NK-92 (cell line): ENCODE results near the gene GPR158.

Experiments used
- DNase-seq: peaks from one replicate; lab custom pipeline; 2025; ENCODE audit not compliant: unreplicated experiment; lab: John Stamatoyannopoulos, UW

GPR158 gene

DNA sequence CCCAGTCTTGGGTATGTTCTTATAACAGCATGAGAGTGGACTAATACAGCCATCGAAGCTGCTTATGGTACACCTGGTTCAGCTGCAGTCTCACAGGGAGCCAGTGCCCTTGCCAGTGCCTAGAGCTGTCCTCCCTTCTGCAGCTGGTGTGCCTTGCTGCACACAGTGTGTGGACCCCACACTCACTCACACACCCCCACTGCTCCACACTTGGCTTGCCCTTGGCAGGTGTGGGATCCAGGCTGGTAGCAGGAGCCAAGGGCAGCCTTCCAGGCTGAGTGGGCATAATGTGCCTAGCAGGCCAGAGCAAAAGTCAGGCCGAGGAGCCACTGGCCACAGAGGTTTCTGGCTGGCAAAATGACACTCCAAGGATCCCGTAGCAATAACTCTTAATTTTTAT is 217.3 kb downstream of the GPR158 start:
- DNase-seq = no peak

DNA sequence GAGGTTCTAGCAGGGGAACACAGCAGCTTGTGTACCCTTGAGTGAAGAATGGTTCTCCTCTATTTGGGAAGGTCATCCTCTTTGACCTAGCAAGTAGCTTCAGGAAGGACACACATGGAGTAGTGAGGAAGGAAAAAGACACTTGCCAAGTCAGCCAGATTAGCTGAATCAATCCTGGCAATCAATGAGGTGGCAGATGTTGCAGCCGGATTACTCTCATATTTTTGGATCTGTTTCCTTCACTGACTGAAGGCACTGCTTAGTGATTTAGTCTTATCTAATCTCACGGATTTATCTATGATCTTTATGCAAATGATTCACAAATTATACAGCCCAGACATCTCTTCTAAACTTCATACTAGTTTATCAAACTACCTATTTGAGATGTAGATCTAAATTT is 218.8 kb downstream of the GPR158 start:
- DNase-seq = no peak

DNA sequence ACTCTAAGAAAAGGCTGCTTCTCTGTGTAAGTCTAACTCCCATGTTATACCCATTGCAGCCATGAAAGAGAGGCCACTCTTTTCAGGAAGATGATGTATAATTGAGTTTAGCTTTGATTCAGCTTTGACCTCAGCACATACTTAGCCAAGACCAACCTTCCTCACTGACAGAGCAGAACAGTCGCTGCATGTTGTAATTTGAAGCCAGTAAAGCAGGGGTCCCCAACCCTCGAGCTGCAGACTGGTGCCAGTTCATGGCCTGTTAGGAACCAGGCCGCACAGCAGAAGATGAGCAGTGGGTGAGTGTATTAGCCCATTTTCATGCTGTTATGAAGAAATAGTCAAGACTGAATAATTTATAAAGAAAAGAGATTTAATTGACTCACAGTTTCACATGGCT is 223.9 kb downstream of the GPR158 start:
- no peak for DNase-seq

DNA sequence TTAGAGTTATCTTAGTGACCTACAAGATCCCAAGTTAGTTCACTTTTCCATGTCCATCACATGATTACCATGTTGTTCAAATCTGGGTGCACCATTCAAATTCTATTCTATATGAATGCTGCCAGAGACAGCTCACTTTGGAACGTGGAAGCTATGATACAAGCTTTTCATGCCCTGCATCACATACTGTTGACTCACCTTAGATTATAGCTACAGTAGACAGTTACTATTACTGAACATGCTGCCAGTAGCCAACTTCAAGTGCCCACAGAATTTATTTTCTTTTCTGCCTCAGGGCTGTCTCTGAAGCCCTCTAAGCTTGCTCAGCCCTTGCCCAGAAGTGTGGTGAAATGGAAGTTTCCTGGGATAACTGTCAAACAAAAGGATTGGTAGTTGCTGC is 231.1 kb downstream of the GPR158 start:
- DNase-seq = no peak

DNA sequence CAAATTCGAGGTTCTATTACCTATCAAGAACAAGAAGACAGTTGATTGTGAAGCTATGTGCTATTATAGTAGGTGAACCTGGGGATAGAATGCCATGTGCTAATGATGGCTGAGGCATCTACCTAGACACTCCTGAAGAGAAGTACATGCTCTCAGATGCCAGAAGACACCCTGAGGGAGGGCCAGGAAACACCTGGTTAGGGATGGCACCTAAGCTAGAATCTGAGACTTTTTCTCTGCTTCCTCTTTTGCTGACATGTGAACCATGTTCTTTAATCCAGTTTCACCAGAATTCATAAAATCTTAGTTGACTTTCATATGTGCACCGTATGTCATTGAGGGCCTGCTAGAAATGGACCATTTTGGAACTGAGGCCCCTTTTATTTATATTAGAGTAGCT is 242.8 kb downstream of the GPR158 start:
- DNase-seq = no peak

DNA sequence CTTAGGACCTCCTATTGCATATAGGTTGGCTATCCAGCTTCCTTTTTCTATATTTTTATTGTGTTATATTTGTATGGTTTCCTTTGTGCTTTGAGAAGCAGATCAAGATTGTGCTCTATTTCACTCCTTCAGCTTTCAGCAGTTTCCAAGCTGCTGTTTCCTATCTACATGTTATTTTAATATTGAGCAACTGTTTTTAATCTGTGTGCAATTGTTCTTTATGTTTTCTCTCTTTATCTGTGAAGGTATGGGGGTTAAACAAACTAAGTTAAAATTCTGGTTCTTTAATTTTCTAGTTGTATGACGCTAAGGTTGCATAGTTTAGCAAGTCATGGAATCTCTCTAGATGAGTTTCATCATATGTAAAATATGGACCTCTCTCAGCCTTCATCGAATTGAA is 251.0 kb downstream of the GPR158 start:
- no peak for DNase-seq

DNA sequence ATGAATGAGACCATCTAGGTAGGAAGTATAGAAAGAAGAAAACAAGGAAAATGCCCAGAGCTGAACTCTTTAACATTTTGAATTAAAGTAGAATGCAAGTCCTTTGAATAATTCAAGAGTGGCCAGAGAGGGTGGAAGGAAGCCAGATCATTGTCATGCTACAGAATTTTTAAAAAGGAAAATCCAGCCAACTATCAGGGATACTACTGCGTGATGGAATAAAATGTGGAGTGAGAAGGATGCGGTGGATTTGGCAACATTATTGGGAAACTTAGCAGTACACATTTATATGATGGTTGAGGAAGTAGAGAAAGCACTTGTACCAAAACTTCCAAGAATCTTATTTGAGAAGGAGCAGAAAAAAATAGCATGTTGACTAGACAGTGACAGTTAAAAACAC is 261.6 kb downstream of the GPR158 start:
- no peak for DNase-seq

DNA sequence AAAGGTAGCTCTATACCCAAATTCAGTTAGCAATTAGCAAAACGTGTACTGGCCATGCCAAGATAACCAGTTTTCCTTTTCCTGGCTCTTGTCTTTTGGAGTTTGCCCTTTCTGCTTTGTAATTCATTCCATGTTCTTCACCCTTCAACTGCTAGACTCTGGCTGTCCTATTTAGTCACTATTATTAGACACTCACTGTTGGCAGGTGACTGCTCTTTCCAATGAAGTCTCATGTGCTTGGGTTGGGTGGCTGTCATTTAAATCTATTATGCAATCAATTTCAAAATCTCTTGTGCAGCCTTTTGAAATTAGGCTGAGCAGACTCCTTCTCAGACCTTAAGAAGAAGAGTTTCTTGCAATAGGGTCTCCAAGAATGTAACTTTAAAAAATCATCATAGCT is 266.5 kb downstream of the GPR158 start:
- no peak for DNase-seq

DNA sequence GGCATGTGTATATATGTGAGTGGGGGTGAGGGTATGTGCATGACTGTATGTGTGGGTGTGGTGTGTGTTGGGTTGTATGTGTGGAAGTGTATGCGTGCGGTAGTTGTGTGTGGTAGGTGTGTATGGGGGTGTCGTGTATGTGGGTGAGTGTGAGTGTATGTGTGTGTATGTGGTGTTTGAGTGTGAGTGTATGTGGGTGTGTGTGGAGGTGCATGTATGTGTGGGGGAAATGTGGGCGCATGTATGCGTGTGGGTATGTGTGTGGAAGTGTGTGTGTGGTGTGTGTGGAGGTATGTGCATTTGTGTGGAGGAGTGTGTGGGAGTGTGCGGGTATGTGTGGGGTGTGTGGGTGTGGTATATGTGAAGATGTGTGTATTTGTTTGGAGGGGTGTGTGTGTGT is 269.5 kb downstream of the GPR158 start:
- no peak for DNase-seq

DNA sequence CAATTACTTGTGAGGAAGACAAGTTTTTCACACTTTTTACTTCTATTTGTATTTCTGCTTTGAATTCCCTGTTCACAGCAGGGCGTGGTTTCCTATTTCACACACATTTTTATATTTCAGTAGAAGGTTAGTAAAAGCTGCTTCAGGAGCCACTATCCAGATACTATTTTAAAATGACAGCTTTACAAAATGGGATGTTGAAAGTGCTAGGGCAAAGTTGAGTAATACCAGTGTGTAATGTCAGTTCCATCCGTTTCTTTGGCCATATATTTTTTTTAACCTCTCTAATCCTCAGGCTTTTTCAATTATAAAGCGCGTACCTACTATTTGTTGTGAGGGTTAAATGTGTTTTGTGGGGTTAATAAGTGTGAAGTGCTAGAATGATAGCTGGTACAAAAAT is 276.6 kb downstream of the GPR158 start:
- DNase-seq = no peak

DNA sequence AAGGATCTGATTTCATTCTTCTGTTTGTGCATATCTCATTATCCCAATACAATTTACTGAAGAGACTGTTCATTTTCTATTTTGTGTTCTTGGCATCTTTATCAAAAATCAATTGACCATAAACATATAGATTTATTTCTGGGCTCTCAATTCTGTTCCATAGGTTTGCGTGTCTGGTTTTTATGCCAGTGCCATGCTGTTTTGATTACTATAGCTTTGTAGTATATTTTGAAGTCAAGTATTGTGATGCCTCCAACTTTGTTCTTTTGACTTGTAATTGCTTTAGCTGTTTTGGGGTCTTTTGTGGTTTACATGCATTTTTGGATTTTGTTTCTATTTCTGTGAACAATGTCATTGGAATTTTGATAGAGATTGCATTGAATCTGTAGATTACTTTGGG is 278.8 kb downstream of the GPR158 start:
- DNase-seq = no peak

DNA sequence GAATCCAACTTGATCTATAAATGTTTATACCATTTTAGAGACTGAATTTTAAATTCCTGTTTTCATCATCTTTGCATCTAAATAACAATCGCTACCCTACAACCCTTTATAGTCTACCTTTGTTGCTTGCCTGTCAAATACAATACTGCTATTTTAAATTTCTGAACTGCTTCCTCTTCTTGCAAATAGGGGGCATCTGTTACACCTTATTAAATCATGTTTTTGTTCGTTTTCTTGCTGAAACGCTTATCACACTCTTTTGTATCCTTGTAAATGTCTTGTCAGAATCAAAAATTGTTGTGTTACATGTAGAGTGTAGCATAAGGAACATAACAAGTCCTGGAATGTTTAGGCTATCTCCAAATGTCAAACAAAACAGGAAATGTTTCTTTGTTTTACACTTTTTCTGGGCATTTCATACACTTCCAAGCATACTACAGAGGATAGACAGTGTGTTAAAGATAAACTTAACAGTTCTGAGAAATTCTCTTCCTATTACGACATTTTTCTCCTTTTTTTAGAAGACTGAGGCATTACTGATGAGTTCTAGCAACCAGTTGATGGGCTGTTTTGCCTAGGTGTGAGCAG is 281.3 kb downstream of the GPR158 start:
- no peak for DNase-seq

DNA sequence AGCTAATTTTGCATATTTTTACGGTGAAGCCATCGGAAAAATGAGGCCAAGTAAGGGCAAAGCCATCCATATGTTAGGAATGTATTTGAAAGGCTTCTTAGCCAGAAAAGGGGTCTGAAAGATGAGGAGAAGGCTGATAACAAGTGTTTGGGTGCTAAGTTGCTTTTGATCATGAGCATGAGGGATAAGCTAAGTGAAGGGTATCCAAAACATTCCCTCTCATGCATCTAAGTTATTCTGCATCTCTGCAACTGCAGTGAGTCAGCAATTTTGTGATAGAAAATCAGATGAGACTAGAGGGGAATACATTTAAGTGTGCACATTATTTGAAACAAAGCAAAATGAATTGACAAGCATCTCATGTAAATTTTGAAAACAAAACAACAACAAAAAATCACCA is 282.8 kb downstream of the GPR158 start:
- DNase-seq = no peak

DNA sequence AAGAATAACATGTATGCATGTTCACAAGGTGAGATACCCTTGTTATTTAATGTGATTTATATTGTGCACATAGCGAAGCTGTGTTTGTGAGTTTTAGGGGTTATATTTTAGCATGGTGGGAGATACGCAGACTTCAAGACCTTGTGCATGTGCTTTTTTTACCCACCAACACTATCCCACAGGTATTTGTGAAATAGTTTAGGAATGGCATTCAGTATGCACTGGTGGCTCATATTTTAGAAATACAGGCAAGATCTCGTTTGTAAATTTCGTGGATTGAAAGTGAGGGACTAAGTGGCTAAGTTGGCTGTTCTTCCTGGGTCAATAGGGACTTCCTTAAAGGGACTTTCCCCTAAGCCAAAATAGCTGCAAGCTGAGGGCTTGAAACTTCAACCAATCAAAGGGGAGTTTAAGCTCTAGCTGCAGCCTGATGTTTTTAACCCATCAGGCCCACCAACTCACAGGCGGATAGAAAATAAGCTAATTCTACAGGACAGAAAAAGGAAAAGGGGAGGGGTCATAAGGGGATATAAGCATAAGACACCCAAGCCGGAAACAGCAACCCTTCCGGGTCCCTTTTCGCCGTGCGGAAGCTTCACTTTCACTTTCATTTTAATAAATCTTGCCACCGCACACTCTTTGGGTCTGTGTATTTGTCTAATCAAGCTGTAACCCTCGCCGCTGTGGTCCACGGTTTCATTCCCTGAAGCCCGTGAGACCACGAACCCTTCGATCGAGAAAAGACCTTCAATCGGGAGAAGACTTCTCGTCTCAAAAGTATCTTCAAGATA is 291.0 kb downstream of the GPR158 start:
- no peak for DNase-seq

DNA sequence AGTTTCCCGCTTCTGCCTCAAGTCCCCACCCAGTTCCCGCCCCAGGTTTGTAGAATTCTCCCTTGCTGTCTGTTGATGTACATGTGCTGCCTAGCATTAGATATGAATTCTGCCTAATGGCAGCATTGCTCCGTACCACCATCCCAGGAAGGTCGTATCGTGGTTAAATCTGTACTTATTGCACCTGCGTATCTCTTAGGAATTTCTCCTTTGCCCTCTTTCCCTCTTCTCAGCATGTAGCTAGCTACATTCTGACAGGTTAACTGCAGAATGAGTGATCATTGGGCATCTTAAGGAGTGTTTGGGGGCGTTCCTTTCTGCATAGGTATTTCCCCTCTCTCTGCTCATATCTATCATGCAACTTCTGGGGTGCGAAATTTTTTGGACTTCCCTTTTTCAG is 293.1 kb downstream of the GPR158 start:
- DNase-seq = no peak

DNA sequence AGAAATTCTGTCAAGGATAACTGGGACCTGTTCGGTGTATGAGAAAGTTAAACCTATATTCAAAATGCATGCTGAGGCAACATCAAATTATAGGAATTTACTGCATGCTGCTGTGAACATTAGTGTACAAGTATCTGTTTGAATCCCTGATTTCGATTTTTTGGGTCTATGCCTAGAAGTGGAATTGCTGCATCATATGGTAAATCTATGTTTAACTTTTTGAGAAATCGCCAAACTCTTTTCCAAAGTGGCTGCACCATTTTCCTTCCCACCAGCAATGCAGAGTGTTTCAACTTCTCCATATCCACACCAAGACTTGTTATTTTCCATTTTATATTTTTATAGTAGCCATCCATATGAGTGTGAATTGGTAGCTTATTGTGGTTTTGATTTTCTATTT is 306.7 kb downstream of the GPR158 start:
- DNase-seq = no peak

DNA sequence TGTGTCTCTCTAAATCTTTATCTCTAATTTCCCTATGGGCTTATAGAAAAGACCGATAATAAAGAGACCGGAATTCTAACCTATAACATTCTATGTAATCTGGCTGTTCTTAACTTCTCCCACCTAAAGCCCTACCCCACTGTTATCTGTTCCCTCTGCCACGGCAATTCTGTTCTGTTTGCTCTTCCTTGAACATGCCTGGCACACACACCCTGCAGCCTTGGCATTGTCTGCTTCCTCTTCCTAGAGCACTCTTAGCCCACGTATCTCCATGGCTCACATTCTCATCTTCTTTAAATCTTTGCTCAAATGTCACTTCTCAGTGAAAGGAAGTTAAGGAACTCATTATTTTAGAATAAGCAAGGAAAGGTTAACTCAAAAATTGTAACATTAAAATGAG is 309.2 kb downstream of the GPR158 start:
- DNase-seq = no peak

DNA sequence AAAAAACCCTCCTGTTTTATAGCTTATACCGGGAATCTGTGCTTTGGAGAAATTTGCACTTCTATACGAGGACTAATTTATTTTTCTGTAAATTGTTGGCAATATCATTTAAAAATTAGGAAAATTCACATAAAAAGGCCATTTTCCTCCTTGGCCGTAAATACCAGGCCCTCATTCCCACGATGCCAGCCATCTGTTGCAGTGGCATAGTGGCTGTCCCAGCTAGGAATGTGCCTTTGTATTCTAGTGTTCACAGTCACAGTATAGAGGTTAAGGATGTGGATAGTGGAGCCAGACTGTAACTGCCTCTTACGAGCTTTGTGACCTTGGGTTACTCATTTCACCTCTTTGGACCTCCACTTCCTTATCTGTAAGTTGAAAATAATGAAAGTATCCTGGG is 312.5 kb downstream of the GPR158 start:
- DNase-seq = no peak

DNA sequence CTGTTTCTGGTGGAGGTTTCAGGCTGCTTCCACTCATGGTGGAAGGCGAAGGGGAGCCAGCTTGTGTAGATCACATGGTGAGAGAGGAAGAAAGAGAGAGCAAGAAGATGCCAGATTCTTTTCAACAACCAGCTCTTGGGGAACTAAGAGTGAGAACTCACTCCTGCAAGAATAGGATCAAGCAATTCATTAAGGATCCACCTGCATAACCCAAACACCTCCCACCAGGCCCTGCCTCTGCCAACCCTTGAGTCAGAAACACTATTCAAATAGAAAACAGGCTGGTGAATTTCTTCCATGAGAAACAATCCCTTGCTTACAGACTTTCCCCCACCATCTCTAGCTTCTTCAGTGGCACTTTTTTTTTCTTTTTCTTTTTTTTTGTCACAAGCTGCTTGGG is 317.2 kb downstream of the GPR158 start:
- DNase-seq = no peak

DNA sequence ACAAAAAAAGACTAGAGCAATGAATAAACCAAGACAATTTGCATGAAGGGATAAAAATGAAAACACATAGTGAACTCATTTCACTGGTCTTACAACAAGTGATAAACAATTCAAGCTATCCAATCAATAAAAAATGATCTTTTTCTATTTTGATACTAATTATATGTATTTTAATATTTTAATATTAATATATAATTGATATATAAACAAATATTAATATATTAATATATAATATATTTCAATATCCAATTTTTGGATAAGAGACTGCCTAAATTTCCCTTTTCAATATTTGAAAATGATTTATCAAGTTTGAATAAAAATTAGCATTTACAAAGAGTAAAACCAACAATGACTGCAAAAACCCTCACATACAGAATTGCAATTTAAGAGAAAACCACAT is 317.9 kb downstream of the GPR158 start:
- DNase-seq = no peak

DNA sequence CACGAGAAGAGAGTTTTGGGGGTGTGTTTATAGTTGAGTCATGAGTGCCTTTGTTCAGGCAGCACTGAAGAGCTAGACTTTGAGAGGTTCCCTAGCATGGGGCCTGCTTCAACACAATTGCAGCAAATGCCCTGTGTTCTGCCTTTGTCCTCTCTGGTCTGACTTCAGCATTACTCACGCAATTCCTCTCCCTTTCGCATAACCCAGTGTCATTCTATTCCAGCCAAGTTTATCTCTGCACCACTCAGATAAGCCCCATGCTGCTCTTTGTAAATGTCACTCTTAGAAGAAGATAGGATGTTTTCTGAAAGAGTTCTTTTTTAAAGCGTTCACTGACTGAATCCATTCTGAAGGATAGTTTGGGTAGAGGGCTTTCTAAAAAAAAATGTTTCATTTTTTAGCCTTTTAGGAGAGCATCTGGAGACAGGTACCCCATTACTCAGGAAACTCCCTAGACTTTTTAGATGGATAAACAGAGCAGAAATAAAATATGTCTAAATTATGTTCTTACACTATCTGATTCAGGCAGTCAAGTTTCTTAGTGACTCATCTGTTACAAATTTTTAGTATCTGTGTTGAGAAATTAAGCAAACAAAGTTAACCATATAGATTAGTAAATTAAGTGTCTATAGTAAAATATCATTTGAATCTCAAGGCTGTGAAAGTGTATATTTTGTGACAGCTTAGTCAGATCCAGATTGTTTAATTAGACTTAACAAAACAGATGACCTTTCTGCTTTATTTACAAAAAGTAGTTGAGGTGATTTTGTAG is 318.5 kb downstream of the GPR158 start:
- DNase-seq = no peak

DNA sequence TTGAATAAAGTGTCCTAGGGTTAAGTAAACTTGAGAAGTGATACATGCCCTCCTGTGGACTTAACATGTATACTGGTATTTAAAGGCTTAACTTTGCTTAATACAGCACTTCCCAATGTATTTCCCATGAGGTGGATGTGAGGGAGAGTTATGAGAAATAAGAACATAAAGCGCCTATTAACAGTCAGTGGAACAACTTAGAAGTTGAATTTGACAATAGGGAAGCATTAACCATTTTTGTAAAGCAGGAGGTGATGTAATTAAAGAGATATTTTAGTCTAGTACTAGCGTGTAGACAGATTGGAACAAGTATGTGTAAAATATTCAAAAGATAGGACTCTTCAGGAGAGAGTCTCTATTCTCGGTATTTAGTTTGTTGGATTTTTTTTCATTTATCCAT is 322.4 kb downstream of the GPR158 start:
- DNase-seq = no peak
